Neural cell (in vitro differentiated cells): ENCODE measurements around the gene PRG2.

ENCODE experiments used
- CTCF ChIP-seq: fragments of 450-650 bp; IDR thresholded peaks from 2 replicates; pipeline ENCODE4 v1.5.1; 2014; ENCODE audit warnings: antibody characterized with exemption, mild to moderate bottlenecking, moderate library complexity; ENCODE audit not compliant: poor library complexity, severe bottlenecking
- EP300 ChIP-seq: fragments of 450-650 bp; conservative IDR thresholded peaks from 2 replicates; pipeline ENCODE4 v1.6.1; 2014; ENCODE audit warnings: antibody characterized with exemption, mild to moderate bottlenecking, moderate library complexity; ENCODE audit not compliant: poor library complexity, severe bottlenecking
- EZH2 ChIP-seq: fragments of 200-600, 300-800 bp; shearing (Covaris generic), sonication (generic); IDR thresholded peaks from 2 replicates; pipeline ENCODE4 v1.6.1; 2014; ENCODE audit warnings: antibody characterized with exemption, low read length, borderline replicate concordance, mild to moderate bottlenecking; ENCODE audit not compliant: insufficient read depth, poor library complexity, severe bottlenecking
- MXI1 ChIP-seq: fragments of 450-650 bp; conservative IDR thresholded peaks from 2 replicates; pipeline ENCODE4 v1.6.1; 2014; ENCODE audit warnings: antibody characterized with exemption, mild to moderate bottlenecking; ENCODE audit not compliant: poor library complexity, severe bottlenecking
- POLR2AphosphoS5 ChIP-seq: IDR thresholded peaks from 2 replicates; pipeline ENCODE4 v1.6.1; 2012
- RAD21 ChIP-seq: fragments of 450-650 bp; conservative IDR thresholded peaks from 2 replicates; pipeline ENCODE4 v1.6.1; 2014; ENCODE audit warnings: antibody characterized with exemption, mild to moderate bottlenecking, moderate library complexity
- SMC3 ChIP-seq: fragments of 450-650 bp; conservative IDR thresholded peaks from 2 replicates; pipeline ENCODE4 v1.6.1; 2014; ENCODE audit warnings: antibody characterized with exemption, mild to moderate bottlenecking, moderate library complexity; ENCODE audit not compliant: poor library complexity
- TAF1 ChIP-seq: IDR thresholded peaks from 2 replicates; pipeline ENCODE4 v1.6.1; 2012; ENCODE audit warnings: low read depth
- TF ChIP-seq, protein P1 (sequence below): IDR thresholded peaks from 2 replicates; pipeline ENCODE4 v1.6.1; 2012; ENCODE audit warnings: borderline replicate concordance

DNA sequence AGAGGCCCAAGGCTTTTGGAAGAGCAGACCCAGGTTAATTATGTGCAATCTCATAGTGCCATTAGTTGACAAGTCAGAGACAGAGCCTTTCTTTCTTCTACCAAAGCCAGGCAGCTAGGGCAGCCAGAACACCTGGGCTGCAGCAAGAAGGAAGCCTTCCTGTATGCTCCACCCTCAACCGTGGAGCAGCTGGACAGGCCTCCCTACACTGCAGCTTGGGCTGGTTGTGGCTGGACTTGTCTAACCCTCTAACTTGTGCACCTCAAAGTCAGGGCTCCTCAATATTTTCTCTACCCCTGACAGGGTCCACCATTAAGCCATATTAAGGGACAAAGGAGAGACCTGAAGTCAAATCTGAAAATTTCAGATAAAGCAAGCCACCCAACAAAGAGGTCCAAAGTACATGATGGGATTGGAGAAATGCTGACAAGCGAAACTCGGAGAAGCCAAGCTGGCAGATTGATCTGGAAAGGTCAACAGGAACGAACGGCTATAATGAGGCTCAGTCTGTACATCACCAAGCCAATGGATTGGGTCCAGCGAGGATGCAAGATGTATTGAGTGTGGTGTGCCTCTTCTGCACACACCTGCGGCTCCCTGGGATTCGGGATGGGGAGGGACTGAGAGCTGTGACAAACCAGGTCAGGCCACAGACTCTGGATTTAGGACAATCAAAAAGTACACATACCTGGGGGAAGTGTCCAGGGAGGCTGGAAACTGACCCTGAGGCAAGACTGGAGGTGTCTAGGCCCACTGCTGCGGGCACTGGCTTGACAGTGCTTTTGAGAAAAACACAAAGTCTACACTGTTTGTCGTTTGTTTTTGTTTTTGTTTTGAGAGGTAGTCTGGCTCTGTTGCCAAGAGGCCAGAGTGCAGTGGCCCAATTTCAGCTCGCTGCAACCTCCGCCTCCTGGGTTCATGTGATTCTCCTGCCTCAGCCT is 48.2 kb upstream of the PRG2 start:
- TF ChIP-seq RAD21 (no peak), EZH2 (no peak), CTCF (no peak), EP300 (no peak), SMC3 (no peak), POLR2AphosphoS5 (no peak), MXI1 (no peak), TAF1 (no peak)
- TF ChIP-seq, protein P1, sequence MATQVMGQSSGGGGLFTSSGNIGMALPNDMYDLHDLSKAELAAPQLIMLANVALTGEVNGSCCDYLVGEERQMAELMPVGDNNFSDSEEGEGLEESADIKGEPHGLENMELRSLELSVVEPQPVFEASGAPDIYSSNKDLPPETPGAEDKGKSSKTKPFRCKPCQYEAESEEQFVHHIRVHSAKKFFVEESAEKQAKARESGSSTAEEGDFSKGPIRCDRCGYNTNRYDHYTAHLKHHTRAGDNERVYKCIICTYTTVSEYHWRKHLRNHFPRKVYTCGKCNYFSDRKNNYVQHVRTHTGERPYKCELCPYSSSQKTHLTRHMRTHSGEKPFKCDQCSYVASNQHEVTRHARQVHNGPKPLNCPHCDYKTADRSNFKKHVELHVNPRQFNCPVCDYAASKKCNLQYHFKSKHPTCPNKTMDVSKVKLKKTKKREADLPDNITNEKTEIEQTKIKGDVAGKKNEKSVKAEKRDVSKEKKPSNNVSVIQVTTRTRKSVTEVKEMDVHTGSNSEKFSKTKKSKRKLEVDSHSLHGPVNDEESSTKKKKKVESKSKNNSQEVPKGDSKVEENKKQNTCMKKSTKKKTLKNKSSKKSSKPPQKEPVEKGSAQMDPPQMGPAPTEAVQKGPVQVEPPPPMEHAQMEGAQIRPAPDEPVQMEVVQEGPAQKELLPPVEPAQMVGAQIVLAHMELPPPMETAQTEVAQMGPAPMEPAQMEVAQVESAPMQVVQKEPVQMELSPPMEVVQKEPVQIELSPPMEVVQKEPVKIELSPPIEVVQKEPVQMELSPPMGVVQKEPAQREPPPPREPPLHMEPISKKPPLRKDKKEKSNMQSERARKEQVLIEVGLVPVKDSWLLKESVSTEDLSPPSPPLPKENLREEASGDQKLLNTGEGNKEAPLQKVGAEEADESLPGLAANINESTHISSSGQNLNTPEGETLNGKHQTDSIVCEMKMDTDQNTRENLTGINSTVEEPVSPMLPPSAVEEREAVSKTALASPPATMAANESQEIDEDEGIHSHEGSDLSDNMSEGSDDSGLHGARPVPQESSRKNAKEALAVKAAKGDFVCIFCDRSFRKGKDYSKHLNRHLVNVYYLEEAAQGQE: no peak
